HepG2 (cell line): ENCODE data around the gene KLHDC8B. TPM values are rescaled to one million over a fixed set of nuclear protein-coding genes. Genes with fewer than 3 reads are reported as not detected.

Experiments used
- DRAP1 ChIP-seq: IDR thresholded peaks from 2 replicates; pipeline ENCODE4 v1.6.1; 2016; ENCODE audit warnings: missing genetic modification reagents, missing compliant biosample characterization
- PRDM15 ChIP-seq: sonication (generic); formaldehyde crosslinking; IDR thresholded peaks from 2 replicates; pipeline ENCODE4 v1.4.0; 2020; ENCODE audit warnings: missing genetic modification reagents
- SMAD9 ChIP-seq: sonication (generic); formaldehyde crosslinking; IDR thresholded peaks from 2 replicates; pipeline ENCODE4 v1.5.1; 2020; ENCODE audit warnings: mild to moderate bottlenecking, missing genetic modification reagents
- ZBTB43 ChIP-seq: sonication (generic); formaldehyde crosslinking; conservative IDR thresholded peaks from 2 replicates; pipeline ENCODE4 v1.4.0; 2020; ENCODE audit warnings: missing genetic modification reagents
- ZNF549 ChIP-seq: sonication (generic); formaldehyde crosslinking; IDR thresholded peaks from 2 replicates; pipeline ENCODE4 v1.5.0; 2020; ENCODE audit warnings: missing genetic modification reagents
- ZNF7 ChIP-seq: IDR thresholded peaks from 2 replicates; pipeline ENCODE4 v1.6.1; 2016; ENCODE audit warnings: missing biosample characterization, missing genetic modification reagents
- polyA plus RNA-seq, 8 experiments: library from polyadenylated mRNA; depleted of rRNA in 3 of 8; stranded (reverse) in 7 of 8; unstranded in 1 of 8; fragments of >200 nt; fragmentation: Illumina TruSeq in 4 of 8; extraction: Trizol in 4 of 8; gene quantifications; 2 replicates each; pipeline versions ENCODE4 v1.2.1 to v1.2.3, GENCODE V29; 2011 to 2016; ENCODE audit warnings: low read depth in 4 of 8, missing spikeins in 1 of 8, mixed read lengths in 1 of 8; ENCODE audit not compliant: insufficient read depth in 1 of 8
- total RNA-seq, 5 experiments: library from RNA; depleted of rRNA; stranded (reverse); fragments of >200 nt; fragmentation: Illumina TruSeq; extraction: Trizol; gene quantifications; 2 replicates each; pipeline ENCODE4 v1.2.3, GENCODE V29; 2016; ENCODE audit warnings: low read depth in 1 of 5
- TF ChIP-seq, protein P1 (sequence below): sonication (generic); formaldehyde crosslinking; IDR thresholded peaks from 2 replicates; pipeline ENCODE4 v1.4.0; 2020; ENCODE audit warnings: mild to moderate bottlenecking, missing genetic modification reagents
- TF ChIP-seq, protein P2 (sequence below): sonication (generic); formaldehyde crosslinking; IDR thresholded peaks from 2 replicates; pipeline ENCODE4 v1.4.0; 2020; ENCODE audit warnings: missing genetic modification reagents, borderline replicate concordance

Gene KLHDC8B
- total and polyA plus RNA-seq, 2 of the 13 experiments (the other 11 are each of a cell fraction or from before 2014, with no cell fraction given) = 17.2 to 17.8 TPM

- TF ChIP-seq, protein P1, sequence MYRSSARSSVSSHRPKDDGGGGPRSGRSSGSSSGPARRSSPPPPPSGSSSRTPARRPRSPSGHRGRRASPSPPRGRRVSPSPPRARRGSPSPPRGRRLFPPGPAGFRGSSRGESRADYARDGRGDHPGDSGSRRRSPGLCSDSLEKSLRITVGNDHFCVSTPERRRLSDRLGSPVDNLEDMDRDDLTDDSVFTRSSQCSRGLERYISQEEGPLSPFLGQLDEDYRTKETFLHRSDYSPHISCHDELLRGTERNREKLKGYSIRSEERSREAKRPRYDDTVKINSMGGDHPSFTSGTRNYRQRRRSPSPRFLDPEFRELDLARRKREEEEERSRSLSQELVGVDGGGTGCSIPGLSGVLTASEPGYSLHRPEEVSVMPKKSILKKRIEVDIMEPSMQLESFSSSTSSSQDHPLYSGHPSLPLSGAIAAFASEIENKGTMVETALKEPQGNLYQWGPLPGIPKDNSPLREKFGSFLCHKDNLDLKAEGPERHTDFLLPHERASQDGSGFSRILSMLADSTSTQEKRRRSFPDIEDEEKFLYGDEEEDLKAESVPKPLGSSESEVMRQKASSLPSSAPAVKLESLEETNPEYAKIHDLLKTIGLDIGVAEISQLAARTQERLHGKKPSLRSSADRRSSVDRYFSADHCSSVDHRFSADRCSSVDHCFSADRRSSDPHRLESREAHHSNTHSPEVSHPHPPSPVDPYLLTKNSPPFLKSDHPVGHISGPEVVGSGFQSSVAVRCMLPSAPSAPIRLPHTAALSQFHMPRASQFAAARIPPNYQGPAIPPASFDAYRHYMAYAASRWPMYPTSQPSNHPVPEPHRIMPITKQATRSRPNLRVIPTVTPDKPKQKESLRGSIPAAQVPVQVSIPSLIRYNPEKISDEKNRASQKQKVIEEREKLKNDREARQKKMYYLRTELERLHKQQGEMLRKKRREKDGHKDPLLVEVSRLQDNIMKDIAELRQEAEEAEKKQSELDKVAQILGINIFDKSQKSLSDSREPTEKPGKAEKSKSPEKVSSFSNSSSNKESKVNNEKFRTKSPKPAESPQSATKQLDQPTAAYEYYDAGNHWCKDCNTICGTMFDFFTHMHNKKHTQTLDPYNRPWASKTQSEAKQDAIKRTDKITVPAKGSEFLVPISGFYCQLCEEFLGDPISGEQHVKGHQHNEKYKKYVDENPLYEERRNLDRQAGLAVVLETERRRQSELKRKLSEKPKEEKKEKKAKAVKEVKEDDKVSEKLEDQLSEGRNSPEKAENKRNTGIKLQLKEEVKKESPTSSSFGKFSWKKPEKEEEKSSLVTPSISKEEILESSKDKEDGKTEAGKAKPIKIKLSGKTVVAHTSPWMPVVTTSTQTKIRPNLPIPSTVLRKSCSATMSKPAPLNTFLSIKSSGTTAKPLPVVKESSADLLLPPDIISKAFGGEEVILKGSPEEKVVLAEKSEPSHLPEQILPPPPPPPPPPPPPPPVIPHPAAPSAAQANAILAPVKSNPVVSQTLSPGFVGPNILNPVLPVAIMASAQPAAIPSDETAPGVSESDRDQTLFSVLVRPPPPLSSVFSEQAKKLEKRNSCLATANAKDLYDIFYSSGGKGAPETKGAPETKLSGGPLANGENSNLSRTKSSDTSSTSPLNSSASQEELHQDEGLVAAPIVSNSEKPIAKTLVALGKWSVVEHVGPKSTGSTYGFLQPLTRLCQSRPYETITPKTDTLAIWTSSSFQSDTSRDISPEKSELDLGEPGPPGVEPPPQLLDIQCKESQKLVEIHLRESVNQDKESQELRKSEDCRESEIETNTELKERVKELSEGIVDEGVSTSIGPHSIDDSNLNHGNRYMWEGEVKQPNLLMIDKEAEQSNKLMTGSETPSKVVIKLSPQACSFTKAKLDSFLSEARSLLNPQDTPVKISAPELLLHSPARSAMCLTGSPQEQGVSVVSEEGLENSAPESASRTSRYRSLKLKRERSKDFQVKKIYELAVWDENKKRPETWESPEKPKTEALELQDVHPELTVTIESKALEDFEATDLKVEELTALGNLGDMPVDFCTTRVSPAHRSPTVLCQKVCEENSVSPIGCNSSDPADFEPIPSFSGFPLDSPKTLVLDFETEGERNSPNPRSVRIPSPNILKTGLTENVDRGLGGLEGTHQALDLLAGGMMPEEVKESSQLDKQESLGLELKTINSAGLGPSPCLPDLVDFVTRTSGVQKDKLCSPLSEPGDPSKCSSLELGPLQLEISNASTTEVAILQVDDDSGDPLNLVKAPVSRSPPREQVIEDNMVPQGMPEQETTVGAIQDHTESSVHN (CRISPR knock-in tag) = no peak
- TF ChIP-seq ZBTB43 (CRISPR knock-in tag) = no peak
- no peak for TF ChIP-seq SMAD9 (CRISPR knock-in tag)
- TF ChIP-seq, protein P2, sequence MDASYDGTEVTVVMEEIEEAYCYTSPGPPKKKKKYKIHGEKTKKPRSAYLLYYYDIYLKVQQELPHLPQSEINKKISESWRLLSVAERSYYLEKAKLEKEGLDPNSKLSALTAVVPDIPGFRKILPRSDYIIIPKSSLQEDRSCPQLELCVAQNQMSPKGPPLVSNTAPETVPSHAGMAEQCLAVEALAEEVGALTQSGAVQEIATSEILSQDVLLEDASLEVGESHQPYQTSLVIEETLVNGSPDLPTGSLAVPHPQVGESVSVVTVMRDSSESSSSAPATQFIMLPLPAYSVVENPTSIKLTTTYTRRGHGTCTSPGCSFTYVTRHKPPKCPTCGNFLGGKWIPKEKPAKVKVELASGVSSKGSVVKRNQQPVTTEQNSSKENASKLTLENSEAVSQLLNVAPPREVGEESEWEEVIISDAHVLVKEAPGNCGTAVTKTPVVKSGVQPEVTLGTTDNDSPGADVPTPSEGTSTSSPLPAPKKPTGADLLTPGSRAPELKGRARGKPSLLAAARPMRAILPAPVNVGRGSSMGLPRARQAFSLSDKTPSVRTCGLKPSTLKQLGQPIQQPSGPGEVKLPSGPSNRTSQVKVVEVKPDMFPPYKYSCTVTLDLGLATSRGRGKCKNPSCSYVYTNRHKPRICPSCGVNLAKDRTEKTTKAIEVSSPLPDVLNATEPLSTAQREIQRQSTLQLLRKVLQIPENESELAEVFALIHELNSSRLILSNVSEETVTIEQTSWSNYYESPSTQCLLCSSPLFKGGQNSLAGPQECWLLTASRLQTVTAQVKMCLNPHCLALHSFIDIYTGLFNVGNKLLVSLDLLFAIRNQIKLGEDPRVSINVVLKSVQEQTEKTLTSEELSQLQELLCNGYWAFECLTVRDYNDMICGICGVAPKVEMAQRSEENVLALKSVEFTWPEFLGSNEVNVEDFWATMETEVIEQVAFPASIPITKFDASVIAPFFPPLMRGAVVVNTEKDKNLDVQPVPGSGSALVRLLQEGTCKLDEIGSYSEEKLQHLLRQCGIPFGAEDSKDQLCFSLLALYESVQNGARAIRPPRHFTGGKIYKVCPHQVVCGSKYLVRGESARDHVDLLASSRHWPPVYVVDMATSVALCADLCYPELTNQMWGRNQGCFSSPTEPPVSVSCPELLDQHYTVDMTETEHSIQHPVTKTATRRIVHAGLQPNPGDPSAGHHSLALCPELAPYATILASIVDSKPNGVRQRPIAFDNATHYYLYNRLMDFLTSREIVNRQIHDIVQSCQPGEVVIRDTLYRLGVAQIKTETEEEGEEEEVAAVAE (CRISPR knock-in tag) = peak; percentile 72; the same call in 1 of the 2 replicates
- TF ChIP-seq PRDM15 (CRISPR knock-in tag) = 0 out of 2 replicates have a peak, but pooled peaks have one; percentile 25
- TF ChIP-seq ZNF7 (CRISPR knock-in tag) = no peak
- TF ChIP-seq ZNF549 = no peak
- peak; percentile 9; the same call in 1 of the 2 replicates for TF ChIP-seq DRAP1 (CRISPR knock-in tag)
Observed at GRCh38 chr3:49171119-49171774, at the start of gene KLHDC8B (continued).
